Hepatocyte (in vitro differentiated cells): Measurements from ENCODE around the gene NCKAP5L. TPM values are rescaled to one million over a fixed set of nuclear protein-coding genes. Genes with fewer than 3 reads are reported as not detected.
A peak's percentile ranks its signal among the peaks of the same experiment; 100 is the strongest.

Source experiments
- DNase-seq: peaks from one replicate; pipeline ENCODE4 v3.0.0-alpha.2; 2016; ENCODE audit warnings: low spot score
- H2AFZ ChIP-seq: fragments of 200-600 bp; sonication (generic); 2 replicates; pipeline ENCODE4 v1.6.0; 2016; ENCODE audit warnings: antibody characterized with exemption, mild to moderate bottlenecking
- H3K27ac ChIP-seq: fragments of 200-600 bp; sonication (generic); 2 replicates; pipeline ENCODE4 v1.5.1; 2016; ENCODE audit warnings: mild to moderate bottlenecking
- H3K27me3 ChIP-seq: fragments of 200-600 bp; sonication (generic); 2 replicates; pipeline ENCODE4 v1.6.1; 2016
- H3K36me3 ChIP-seq: fragments of 200-600 bp; sonication (generic); replicated peaks from 2 replicates; pipeline ENCODE4 v1.5.1; 2016; ENCODE audit warnings: low read depth; ENCODE audit not compliant: insufficient read depth
- H3K4me1 ChIP-seq: fragments of 200-600 bp; sonication (generic); 2 replicates; pipeline ENCODE4 v1.5.1; 2016; ENCODE audit warnings: mild to moderate bottlenecking, moderate library complexity; ENCODE audit not compliant: insufficient read depth
- H3K4me2 ChIP-seq: fragments of 200-600 bp; sonication (generic); 2 replicates; pipeline ENCODE4 v1.6.0; 2016
- H3K4me3 ChIP-seq: fragments of 200-600 bp; sonication (generic); 2 replicates; pipeline ENCODE4 v1.5.1; 2016; ENCODE audit warnings: mild to moderate bottlenecking
- H3K79me2 ChIP-seq: fragments of 200-600 bp; sonication (generic); 2 replicates; pipeline ENCODE4 v1.6.0; 2017; ENCODE audit warnings: mild to moderate bottlenecking
- H3K9me2 ChIP-seq: fragments of 200-600 bp; sonication (generic); replicated peaks from 2 replicates; pipeline ENCODE4 v1.6.0; 2017; ENCODE audit warnings: mild to moderate bottlenecking; ENCODE audit not compliant: insufficient read depth
- H3K9me3 ChIP-seq: fragments of 200-600 bp; sonication (generic); 2 replicates; pipeline ENCODE4 v1.5.1; 2016; ENCODE audit warnings: low read depth, mild to moderate bottlenecking
- H4K20me1 ChIP-seq: fragments of 200-600 bp; sonication (generic); 2 replicates; pipeline ENCODE4 v1.6.0; 2016; ENCODE audit warnings: mild to moderate bottlenecking; ENCODE audit not compliant: insufficient read depth, poor library complexity, severe bottlenecking
- CTCF ChIP-seq: fragments of 200-600 bp; sonication (generic); IDR thresholded peaks from 2 replicates; pipeline ENCODE4 v1.5.1; 2016; ENCODE audit warnings: antibody characterized with exemption, mild to moderate bottlenecking; ENCODE audit not compliant: poor library complexity
- EZH2 ChIP-seq: fragments of 200-600 bp; sonication (generic); IDR thresholded peaks from 2 replicates; pipeline ENCODE4 v1.6.1; 2016; ENCODE audit warnings: antibody characterized with exemption, mild to moderate bottlenecking, borderline replicate concordance
- EZH2phosphoT487 ChIP-seq: fragments of 200-600 bp; sonication (generic); IDR thresholded peaks from one replicate; pipeline ENCODE4 v1.6.1; 2018; ENCODE audit warnings: antibody characterized with exemption, mild to moderate bottlenecking, low read depth, moderate library complexity; ENCODE audit not compliant: unreplicated experiment, severe bottlenecking
- WGBS: methylation state at CpG from one replicate; pipeline ENCODE4 v1.1.6; 2016; ENCODE audit warnings: low lambda C conversion rate; ENCODE audit errors: missing lambda C conversion rate; 5-methylcytosine and 5-hydroxymethylcytosine counted together
- polyA plus RNA-seq: library from polyadenylated mRNA; unstranded; fragments of >200 nt; fragmentation: Nextera tagmentation; extraction: Ambion mirVana; gene quantifications from 2 replicates; pipeline ENCODE4 v1.2.1, GENCODE V29; 2016
- total RNA-seq: library from RNA; depleted of rRNA; stranded (reverse); fragments of >200 nt; gene quantifications from 2 replicates; pipeline ENCODE4 v1.2.3, GENCODE V29; 2014

The NCKAP5L gene
- total and polyA plus RNA-seq, 2 experiments from 2014 or later: 14.5 to 26.7 TPM

- no peaks in the 10 kb centered on the region for H3K79me2 ChIP-seq
- no peaks in the 10 kb centered on the region for H3K9me2 ChIP-seq
- DNase-seq: peak; percentile 35
- no peak overlapping the region for H2AFZ ChIP-seq
- no peaks in the 10 kb centered on the region for H3K36me3 ChIP-seq
- H3K27me3 ChIP-seq: no peaks in the 10 kb centered on the region
- no peaks in the 10 kb centered on the region for H4K20me1 ChIP-seq
- peak overlapping the region; percentile 89 for H3K27ac ChIP-seq
- H3K4me2 ChIP-seq: peak overlapping the region; percentile 56
- H3K9me3 ChIP-seq: no peaks in the 10 kb centered on the region
- WGBS: 63% methylated on average over 10 of the region's 11 CpGs
- H3K4me3 ChIP-seq: no peak overlapping the region
- TF ChIP-seq EZH2phosphoT487 (no peak), EZH2 (no peak), CTCF (no peak)
- peaks cover 29% of the 10 kb centered on the region for H3K4me1 ChIP-seq
These were observed 39.5 kb upstream of the NCKAP5L start for GRCh38 chr12:49867570-49868341.

- Histone ChIP-seq H3K4me3 (no peak overlapping the region), H3K27me3 (no peaks in the 10 kb centered on the region), H3K9me2 (no peaks in the 10 kb centered on the region), H3K4me2 (no peak overlapping the region), H3K36me3 (no peaks in the 10 kb centered on the region), H3K4me1 (peaks cover 29% of the 10 kb centered on the region), H3K27ac (peak overlapping the region; percentile 89), H2AFZ (no peak overlapping the region), H3K79me2 (no peaks in the 10 kb centered on the region), H3K9me3 (no peaks in the 10 kb centered on the region), H4K20me1 (no peaks in the 10 kb centered on the region)
- 50% methylated on average over 18 of the region's 19 CpGs for WGBS
- DNase-seq: peak; percentile 83
- TF ChIP-seq EZH2: no peak
- TF ChIP-seq CTCF: peak; percentile 92
- no peak for TF ChIP-seq EZH2phosphoT487
These were observed 38.8 kb upstream of the NCKAP5L start for GRCh38 chr12:49866859-49867569.

GRCh38 chr12:49865782-49866135 lies 37.5 kb upstream of the NCKAP5L start:
- H4K20me1 ChIP-seq: no peaks in the 10 kb centered on the region
- H2AFZ ChIP-seq: no peak overlapping the region
- H3K27me3 ChIP-seq: no peaks in the 10 kb centered on the region
- H3K9me3 ChIP-seq: no peaks in the 10 kb centered on the region
- no peak for DNase-seq
- no peaks in the 10 kb centered on the region for H3K9me2 ChIP-seq
- no peak overlapping the region for H3K27ac ChIP-seq
- H3K79me2 ChIP-seq: no peaks in the 10 kb centered on the region
- no peaks in the 10 kb centered on the region for H3K36me3 ChIP-seq
- no peak overlapping the region for H3K4me3 ChIP-seq
- 86% methylated on average over 8 of the region's 8 CpGs for WGBS
- TF ChIP-seq EZH2: no peak
- TF ChIP-seq CTCF: no peak
- no peak for TF ChIP-seq EZH2phosphoT487
- no peak overlapping the region for H3K4me2 ChIP-seq
- peaks cover 29% of the 10 kb centered on the region for H3K4me1 ChIP-seq
